ENCODE data around the gene ROR2.

Gene ROR2

DNA sequence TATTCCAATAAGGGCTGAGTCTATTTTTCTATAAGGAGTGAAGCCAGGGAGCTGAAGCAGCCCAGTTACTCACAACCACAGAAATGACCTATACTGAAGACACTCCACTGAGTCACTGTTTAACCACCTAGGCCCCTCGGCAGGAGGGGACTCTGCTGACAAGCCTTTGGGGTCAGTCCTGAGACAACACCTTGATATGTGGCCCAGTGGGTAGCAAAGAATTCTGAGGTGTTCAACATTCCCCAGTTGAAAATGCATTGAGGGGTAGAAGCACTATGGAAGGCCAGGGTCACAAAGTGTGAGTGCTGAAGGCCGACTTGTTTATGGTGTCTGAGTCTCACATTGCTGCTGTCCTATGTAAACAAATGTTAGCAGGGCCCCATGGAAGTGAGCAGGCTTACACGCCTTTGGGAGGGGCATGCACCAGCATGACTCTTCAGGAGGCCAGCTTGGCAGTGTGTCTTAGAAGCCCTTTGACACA is 413.8 kb downstream of the ROR2 start:
- TF ChIP-seq TAF1 (IDR thresholded peaks at IDR 0.05; ENCODE audit: low read depth) (no peak), CREB1 (IDR thresholded peaks at IDR 0.05; ENCODE audit: low read depth) (no peak), TEAD4 (IDR thresholded peaks at IDR 0.05) (no peak), EP300 (IDR thresholded peaks at IDR 0.05; ENCODE audit: borderline replicate concordance) (no peak), CEBPB (IDR thresholded peaks at IDR 0.05) (no peak)
- TF ChIP-seq, protein P1, sequence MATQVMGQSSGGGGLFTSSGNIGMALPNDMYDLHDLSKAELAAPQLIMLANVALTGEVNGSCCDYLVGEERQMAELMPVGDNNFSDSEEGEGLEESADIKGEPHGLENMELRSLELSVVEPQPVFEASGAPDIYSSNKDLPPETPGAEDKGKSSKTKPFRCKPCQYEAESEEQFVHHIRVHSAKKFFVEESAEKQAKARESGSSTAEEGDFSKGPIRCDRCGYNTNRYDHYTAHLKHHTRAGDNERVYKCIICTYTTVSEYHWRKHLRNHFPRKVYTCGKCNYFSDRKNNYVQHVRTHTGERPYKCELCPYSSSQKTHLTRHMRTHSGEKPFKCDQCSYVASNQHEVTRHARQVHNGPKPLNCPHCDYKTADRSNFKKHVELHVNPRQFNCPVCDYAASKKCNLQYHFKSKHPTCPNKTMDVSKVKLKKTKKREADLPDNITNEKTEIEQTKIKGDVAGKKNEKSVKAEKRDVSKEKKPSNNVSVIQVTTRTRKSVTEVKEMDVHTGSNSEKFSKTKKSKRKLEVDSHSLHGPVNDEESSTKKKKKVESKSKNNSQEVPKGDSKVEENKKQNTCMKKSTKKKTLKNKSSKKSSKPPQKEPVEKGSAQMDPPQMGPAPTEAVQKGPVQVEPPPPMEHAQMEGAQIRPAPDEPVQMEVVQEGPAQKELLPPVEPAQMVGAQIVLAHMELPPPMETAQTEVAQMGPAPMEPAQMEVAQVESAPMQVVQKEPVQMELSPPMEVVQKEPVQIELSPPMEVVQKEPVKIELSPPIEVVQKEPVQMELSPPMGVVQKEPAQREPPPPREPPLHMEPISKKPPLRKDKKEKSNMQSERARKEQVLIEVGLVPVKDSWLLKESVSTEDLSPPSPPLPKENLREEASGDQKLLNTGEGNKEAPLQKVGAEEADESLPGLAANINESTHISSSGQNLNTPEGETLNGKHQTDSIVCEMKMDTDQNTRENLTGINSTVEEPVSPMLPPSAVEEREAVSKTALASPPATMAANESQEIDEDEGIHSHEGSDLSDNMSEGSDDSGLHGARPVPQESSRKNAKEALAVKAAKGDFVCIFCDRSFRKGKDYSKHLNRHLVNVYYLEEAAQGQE (IDR thresholded peaks at IDR 0.05; ENCODE audit: low read depth) = no peak
- TF ChIP-seq, protein P2, sequence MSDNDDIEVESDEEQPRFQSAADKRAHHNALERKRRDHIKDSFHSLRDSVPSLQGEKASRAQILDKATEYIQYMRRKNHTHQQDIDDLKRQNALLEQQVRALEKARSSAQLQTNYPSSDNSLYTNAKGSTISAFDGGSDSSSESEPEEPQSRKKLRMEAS (IDR thresholded peaks at IDR 0.05) = no peak
- TF ChIP-seq, protein P3, sequence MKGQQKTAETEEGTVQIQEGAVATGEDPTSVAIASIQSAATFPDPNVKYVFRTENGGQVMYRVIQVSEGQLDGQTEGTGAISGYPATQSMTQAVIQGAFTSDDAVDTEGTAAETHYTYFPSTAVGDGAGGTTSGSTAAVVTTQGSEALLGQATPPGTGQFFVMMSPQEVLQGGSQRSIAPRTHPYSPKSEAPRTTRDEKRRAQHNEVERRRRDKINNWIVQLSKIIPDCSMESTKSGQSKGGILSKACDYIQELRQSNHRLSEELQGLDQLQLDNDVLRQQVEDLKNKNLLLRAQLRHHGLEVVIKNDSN (IDR thresholded peaks at IDR 0.05) = no peak

DNA sequence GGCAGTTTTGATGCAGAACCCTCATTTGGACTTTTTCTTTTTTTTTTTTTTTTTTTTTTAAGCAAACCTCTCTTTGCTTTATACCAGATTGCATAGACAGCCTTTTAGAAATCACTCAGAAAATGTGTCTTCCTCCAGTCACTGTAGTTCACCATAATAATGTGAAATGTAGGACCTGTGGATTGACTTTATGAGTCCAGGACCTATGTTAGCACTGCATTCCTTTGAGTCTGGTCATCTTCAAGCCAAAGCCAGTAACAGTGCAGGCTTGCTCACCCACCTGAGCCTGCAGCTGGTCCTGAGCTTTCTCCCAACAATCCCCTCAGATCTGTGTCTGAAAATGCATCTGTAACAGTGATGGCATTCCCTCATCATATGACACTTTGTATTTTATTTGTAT is 415.7 kb downstream of the ROR2 start:
- TF ChIP-seq, protein P3 (IDR thresholded peaks at IDR 0.05) = no peak
- TF ChIP-seq ZBTB7A (IDR thresholded peaks at IDR 0.05; ENCODE audit: low read depth) (no peak), CREB1 (IDR thresholded peaks at IDR 0.05; ENCODE audit: low read depth) (no peak), RAD21 (IDR thresholded peaks at IDR 0.05; ENCODE audit: low read depth) (no peak), NFIC (IDR thresholded peaks at IDR 0.05) (no peak), YY1 (IDR thresholded peaks at IDR 0.05; ENCODE audit: low read depth) (no peak), TAF1 (IDR thresholded peaks at IDR 0.05; ENCODE audit: low read depth) (no peak), EP300 (IDR thresholded peaks at IDR 0.05; ENCODE audit: borderline replicate concordance) (no peak), CEBPB (IDR thresholded peaks at IDR 0.05) (no peak), TCF12 (IDR thresholded peaks at IDR 0.05; ENCODE audit: low read depth) (no peak), TEAD4 (IDR thresholded peaks at IDR 0.05) (no peak), EGR1 (IDR thresholded peaks at IDR 0.05) (no peak), FOXM1 (IDR thresholded peaks at IDR 0.05; ENCODE audit: borderline replicate concordance, low read depth) (no peak)
- TF ChIP-seq, protein P1 (IDR thresholded peaks at IDR 0.05; ENCODE audit: low read depth) = no peak
- TF ChIP-seq, protein P2 (IDR thresholded peaks at IDR 0.05) = no peak

DNA sequence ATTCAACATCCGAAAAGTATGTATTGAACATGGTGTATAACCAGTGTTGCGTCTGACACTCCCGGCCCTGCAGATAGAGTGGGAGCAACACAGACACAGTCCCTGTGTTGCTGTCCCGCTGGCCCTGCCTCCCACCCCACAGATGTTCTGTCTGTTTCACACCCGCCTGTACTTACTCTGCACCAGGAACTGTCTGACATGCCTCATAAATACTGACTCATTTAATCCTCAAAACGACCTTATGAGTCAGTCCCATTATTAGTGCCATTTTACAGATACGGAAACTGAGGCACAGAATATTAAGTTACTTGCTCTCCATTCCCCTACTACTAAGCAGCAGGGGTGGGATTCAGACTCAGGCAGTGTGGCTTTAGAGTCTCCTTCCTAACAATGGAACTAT is 416.6 kb downstream of the ROR2 start:
- TF ChIP-seq, protein P1 (IDR thresholded peaks at IDR 0.05; ENCODE audit: low read depth) = no peak
- TF ChIP-seq NFIC (IDR thresholded peaks at IDR 0.05) (no peak), ZBTB7A (IDR thresholded peaks at IDR 0.05; ENCODE audit: low read depth) (no peak), RAD21 (IDR thresholded peaks at IDR 0.05; ENCODE audit: low read depth) (no peak), YY1 (IDR thresholded peaks at IDR 0.05; ENCODE audit: low read depth) (no peak), EGR1 (IDR thresholded peaks at IDR 0.05) (no peak), TAF1 (IDR thresholded peaks at IDR 0.05; ENCODE audit: low read depth) (no peak), CEBPB (IDR thresholded peaks at IDR 0.05) (no peak), CREB1 (IDR thresholded peaks at IDR 0.05; ENCODE audit: low read depth) (no peak), FOXM1 (IDR thresholded peaks at IDR 0.05; ENCODE audit: borderline replicate concordance, low read depth) (no peak), EP300 (IDR thresholded peaks at IDR 0.05; ENCODE audit: borderline replicate concordance) (no peak), TEAD4 (IDR thresholded peaks at IDR 0.05) (no peak), TCF12 (IDR thresholded peaks at IDR 0.05; ENCODE audit: low read depth) (no peak)
- TF ChIP-seq, protein P2 (IDR thresholded peaks at IDR 0.05) = no peak
- TF ChIP-seq, protein P3 (IDR thresholded peaks at IDR 0.05) = no peak

DNA sequence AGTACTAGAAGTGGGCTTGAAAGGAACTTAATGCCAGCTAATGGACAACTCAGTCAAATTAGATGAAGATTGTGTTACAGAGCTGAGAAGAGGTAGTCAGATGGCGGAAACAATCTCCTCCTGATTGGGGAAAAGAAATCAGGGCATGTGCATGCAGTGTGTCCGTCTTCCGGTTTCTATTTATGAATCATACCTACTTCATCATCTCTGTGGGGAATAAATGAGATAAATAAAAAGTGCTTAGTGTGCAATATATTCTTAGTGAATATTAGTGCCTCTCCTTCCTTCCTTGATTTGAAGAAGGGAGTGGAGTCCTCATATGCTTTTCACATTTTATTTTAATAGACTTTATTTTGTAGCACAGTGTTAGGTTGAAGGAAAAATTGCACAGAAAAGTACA is 417.7 kb downstream of the ROR2 start:
- no peak for TF ChIP-seq TEAD4 (IDR thresholded peaks at IDR 0.05)
- no peak for TF ChIP-seq ZBTB7A (IDR thresholded peaks at IDR 0.05; ENCODE audit: low read depth)
- TF ChIP-seq CREB1 (IDR thresholded peaks at IDR 0.05; ENCODE audit: low read depth) = no peak
- TF ChIP-seq NFIC (IDR thresholded peaks at IDR 0.05) = no peak
- TF ChIP-seq, protein P1 (IDR thresholded peaks at IDR 0.05; ENCODE audit: low read depth) = no peak
- TF ChIP-seq, protein P3 (IDR thresholded peaks at IDR 0.05) = no peak
- TF ChIP-seq, protein P2 (IDR thresholded peaks at IDR 0.05) = no peak
- TF ChIP-seq YY1 (IDR thresholded peaks at IDR 0.05; ENCODE audit: low read depth) = no peak
- no peak for TF ChIP-seq EP300 (IDR thresholded peaks at IDR 0.05; ENCODE audit: borderline replicate concordance)
- TF ChIP-seq EGR1 (IDR thresholded peaks at IDR 0.05) = no peak

All from Ishikawa (cell line).